HG03558 (cell line): ENCODE measurements around the gene TUBG1.
A peak's percentile ranks its signal among the peaks of the same experiment; 100 is the strongest.
"Not testable (repeated sequence)": the region's sequence is repeated elsewhere in the genome, so short reads cannot be mapped to it uniquely, and the experiment has no call there.

Source experiments
- ATAC-seq: cut with Tn5 transposase; IDR thresholded peaks from one replicate; pipeline ENCODE4 v1.9.1; 2021; ENCODE audit warnings: moderate number of reproducible peaks; ENCODE audit not compliant: unreplicated experiment; ENCODE audit errors: extremely low read depth

The TUBG1 gene

DNA sequence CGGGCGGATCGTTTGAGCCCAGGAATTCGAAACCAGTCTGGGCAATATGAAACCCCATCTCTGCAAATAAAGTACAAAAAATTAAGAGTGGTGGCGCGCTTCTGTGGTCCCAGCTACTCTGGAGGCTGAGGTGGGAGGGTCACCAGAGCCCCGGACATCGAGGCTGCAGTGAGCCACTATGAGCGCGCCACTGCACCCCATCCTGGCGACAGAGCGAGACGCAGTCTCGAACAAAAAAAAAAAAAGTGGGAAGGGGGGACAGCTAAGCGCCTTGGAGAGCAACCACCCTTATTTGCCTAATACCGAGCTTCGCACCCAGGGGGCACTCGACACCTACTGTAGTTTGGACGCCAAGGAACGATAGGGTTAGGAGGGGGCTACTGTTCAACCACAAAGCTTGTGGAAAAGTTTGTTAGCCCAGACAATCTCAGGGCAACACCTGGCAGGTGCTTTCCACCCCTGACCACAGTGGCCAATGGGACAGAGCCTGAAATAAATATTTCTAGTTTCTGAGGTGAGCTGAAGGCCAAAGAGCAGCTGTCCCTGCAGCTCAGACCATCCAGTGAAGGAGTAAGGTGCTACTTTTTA lies 31.1 kb upstream of the TUBG1 start:
- no peak for ATAC-seq

DNA sequence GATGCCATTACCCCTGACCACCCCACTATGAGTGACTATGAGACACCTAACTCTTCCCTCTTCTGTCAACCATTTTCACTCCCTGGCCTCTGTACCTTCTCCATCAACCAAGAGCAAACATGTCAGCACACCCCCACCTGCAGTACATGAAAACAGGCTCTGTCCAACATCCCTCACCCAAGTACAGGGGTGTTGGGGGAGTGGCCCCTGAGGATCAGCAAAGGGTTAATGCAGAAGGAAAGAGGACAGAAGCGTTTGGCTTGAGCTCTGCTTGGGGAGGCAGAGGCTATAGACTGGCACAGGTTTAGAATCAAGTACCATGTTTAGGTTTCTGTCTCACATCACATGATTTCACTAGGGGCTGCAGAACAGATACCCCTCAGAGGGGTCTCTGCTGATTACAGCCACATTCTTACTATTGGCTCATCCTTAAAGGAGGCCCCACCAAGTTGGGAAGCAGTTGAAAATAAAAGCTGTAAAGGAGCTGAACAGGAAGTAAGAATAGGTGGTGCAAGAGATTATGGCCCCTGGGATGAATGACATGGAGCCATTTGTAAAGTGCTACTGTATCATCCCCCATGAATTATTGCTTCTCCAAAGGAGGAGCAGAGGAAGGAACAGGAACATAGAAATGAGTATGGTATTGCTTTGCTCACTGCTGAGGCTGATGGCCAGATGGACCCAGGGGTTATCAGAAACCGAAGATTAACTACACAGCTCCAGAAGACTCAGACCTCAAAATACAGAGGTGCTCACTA lies 29.5 kb upstream of the TUBG1 start:
- no peak for ATAC-seq

DNA sequence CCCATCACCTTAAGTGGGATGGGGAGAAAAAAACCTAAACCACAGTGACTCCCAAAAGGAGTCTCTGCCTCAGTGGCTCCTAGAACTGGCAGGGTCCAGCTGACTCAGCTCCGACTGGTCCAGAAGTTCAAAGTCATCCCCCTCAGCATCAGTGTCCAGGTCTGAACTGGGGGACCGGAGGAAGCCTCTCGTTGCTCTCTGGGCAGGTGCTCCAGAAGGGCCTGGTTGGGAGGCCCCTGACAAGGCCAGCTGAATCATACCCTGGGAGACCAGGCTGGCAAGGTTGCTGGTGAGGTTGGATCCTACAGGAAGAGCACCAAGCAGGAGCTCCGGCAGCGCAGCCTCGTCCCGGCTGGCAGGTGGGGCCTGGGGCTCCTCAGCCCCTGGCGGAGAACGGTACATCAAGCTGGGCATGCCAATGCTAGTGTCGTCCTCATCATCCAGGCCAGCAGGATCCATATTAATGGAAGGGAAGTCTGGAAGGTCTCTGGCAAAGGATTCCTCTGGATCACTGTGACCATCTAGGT lies 27.7 kb upstream of the TUBG1 start:
- no peak for ATAC-seq

DNA sequence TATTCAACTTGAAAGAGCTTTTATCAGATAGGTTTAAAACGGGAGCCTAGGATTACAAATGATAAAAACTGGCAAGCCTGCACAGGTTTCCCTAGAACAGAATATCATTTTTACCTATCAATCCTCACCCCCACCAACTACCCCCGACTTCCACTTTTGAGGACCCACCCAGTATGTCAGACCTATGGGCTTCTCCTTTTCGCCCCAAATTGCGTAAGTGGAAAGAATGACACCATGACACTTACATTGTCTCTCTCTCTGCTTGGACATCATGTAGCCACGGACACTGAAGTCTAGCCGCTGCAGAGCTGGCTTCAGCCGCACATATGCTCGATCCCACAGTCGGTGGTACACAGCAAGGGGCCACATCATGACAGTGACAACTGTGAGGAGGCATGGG lies 24.6 kb upstream of the TUBG1 start:
- no peak for ATAC-seq

DNA sequence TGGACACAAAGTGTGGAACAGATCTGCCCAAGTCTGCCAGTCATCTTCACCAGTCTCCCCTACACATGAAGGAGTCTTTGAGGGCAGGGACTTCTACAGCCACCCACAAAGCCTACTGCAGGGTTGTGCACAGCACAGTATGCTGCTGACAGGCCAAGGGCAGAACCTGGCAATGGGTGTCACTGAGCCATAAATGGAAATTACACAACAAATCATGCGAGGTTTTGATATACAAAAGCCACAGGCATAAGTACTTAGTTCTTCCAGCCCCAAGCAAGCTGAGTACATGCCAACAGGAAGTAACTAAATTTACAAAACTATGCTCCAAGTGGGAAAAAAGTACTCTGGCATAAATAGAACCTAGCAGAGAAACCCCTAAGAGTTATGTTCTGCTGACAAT lies 24.1 kb upstream of the TUBG1 start:
- ATAC-seq: no peak

DNA sequence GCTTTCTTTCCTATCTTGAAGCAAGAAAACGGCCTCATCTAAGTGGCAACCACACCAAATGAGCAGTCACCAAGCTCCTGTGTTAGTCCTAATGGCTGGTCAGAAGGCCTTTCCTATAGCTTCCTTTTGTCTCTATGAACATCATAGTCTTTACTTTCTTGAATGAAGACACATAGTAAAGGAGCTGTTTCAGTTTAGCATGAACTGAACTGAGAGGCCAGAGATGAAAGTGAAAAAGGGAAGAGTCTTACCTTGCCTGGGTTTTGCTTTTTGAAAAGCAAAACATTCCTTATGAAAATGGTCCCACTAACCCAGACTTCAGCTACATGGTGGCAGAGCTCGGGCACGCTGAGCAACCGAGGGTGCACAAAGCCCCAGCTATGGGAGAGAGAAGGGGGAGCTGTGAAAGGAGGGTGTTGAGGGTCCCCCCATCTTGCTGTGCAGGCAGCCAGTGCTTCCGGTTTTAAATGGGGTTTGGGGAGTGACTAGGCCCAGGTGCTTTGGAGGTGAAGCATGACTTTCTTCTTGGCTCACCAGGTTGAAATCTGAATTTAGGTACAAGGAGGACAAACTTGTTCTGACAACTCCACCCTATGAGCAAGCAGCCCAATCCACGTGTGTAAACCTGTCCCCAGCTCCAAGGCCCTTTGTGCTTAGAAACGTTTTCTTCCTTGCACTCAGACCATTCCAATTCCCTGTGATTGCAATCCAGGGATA lies 22.8 kb upstream of the TUBG1 start:
- ATAC-seq: no peak

DNA sequence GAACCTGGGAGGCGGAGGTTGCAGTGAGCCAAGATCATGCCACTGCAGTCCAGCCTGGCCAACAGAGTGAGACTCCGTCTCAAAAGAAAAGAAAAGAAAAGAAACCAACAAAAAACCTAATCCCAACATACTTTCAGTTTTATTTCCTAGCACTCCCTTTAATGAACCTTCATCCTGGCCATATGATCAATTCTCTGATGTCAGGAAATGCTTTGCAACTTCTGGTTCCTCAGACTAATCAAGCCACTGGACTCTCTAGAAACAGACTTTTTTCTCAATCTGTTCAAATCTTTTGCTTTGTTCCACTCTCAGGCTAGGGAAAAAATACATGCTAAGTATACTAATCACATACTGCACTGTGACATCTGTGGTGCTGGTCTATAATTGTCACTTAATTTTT lies 18.6 kb upstream of the TUBG1 start:
- no peak for ATAC-seq

DNA sequence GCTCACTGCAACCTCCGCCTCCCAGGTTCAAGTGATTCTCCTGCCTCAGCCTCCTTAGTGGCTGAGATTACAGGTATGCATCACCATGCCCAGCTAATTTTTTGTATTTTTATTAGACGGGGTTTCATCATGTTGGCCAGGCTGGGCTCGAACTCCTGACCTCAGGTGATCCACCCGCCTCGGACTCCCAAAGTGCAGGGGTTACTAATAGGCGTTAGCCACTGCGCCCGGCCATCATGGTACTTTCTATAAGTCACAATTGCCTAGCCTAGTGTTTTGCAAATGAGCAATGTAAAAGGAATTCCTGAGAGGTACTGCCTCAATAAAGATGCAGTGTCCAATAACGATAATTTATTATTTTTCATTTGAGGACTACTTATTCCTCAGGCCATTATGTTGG lies 18.1 kb upstream of the TUBG1 start:
- no peak for ATAC-seq

DNA sequence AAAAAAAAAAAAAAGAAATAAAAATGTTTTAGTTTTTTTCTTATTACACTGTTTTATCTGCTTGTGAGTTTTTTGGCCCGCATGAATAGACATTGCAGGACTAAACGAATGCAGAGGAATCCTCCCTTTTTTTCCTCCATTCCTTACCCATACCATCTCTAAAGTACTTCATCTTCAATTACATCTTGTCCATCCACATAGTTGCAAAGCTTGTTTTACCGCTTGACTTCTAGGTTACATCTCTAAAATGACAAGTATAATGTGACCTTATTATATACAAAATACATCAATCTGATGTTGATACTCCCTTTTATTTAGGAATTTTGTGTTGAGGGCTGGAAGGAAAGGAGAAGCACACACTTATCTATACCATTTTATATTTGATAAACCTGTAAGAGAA lies 13.1 kb upstream of the TUBG1 start:
- no peak for ATAC-seq

DNA sequence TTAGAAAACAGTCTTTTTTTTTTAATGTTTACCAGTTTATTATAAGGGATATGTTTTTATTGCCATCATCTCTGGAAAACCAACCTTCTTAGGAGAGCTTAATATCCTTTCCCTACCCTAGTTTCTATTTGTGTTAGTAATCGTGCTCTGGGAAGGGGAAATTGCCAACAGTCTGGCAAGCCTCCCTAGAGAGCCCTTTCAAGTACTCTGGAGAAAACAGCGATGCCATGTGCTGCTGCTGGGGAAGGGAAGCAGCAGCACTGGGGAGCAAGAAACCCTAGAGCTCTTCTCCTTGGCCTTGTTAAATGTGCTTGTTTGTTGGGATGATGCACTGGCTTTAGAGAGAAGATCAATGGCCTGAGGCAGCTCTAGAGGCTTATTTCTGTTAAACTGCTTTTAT lies 10.6 kb upstream of the TUBG1 start:
- ATAC-seq: no peak

DNA sequence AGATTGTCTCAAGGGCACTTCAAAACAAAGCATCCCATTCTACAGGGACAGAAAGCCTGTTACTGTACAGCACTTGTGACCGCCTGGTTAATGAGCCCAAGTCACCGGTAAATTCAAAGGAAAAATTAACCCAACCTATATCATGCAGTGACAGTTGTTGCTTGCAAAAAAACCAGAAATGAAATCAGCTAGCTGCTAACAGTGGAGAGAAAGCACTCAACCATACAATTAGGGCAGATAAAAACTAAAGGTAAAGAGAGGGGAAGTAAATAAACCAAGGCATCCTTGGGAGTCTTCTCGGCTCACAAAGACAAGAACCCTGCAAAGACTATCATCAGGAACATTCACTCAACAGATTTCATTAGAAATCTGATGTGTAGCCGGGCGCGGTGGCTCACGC lies 6.2 kb upstream of the TUBG1 start:
- ATAC-seq: no peak

DNA sequence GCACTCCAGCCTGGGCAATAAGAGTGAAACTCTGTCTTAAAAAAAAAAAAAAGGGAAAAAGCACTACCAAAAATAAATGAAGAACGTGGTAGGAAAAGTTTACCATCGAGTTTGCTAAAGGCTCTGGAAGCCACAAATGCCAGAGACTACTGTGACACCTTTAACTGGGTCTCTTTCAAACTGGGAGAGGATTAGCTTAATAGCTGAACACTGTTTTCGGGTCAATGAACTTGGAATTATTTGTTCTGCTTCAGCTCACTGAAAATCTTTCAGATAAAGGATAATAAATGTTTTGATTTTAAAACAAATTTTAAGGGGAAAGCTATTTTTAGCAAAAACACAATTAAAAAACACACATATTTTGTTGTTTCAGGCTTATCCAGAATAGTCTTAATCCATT lies 1.7 kb upstream of the TUBG1 start:
- no peak for ATAC-seq

DNA sequence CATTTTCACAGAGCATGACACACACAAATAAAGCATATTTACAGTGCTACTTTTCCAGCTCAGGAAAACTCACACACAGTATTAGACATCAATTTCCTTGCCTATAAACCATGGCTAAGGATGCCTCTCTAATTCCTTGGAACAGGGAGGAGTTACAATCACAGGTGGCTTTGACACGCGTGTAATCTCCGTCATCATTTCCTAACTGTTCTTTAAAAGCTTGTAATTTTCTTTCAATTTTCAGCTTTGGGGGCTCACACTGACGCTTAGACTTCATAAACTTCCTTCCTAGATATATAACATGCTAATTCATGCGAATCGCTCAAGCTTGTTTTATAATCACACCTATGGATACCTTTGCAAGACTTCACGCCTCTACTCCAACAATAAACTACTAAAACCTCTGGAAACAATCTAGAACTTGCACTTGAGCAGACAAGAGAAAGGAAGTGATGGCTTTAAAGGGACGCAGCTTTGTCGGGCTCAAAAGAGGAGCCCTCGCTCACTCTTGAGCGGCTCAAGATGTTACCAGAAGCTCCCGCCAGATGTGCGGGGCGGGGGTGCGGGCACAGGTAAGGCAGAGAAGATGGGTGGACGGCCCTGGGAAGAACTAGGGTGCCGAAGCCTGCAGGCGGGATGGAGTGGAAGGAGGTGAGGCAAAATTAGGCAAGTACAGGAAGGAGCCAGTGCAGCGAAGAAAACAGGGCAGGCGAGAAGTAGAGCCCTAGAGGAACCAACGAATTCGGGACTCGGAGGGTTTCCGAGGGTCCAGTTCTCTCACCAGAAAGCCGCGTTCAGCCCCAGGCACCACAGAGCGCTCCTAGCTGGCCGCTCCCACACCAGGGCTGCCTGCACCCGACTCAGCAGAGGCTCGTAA lies 940 bp upstream of the TUBG1 start:
- no peak for ATAC-seq

DNA sequence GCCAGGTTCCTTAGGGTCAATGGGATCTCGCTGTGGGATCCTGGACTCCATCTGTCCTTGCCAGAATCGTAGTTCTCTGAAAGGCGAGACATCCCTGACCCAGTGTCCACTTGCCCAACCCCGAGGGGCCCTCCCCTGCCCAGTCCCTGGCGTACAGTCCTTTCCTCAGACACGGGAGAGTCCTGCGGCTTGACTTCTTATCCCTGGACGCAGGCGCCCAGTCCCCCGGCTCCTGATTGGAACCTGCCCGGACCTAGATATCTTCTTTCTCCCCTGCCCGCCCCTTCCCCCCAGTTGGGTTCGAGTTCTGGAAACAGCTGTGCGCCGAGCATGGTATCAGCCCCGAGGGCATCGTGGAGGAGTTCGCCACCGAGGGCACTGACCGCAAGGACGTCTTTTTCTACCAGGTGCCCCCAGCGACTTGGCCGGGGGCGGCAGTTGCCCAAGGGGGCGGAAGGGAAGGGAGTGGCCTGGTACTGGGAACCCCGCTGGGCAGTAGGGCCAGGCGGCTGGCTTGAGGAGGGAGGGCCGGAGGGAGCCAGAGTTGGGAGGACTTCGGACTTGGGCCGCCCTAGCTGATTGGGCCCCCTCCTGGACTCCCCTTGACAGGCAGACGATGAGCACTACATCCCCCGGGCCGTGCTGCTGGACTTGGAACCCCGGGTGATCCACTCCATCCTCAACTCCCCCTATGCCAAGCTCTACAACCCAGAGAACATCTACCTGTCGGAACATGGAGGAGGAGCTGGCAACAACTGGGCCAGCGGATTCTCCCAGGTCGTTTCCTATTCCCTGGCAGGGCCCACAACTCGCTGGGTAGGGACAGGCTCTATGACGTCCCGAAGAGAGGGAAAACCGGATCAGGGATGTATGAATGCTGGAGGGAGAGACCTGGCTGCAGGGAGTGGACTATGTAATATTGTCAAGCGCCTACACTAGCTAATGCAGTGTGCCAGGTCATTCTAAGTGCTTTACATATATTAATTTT lies 625 bp downstream of the TUBG1 start:
- ATAC-seq: not testable (repeated sequence)

DNA sequence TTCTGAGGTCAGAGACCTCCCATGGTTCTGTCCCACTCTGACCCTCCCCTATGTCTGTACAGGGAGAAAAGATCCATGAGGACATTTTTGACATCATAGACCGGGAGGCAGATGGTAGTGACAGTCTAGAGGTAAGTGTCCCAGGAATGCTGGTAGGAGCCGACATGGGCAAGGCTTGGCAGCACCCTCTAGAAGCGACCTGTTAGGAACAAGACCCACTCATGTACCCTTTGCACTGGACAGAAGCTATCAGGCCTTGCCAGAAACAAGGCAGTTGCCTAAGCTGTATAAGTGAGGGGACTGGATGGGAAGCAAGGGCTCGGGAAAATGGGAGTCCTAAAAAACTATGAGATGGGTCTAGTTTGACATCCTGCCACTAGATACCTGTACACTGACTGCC lies 2.5 kb downstream of the TUBG1 start:
- no peak for ATAC-seq

DNA sequence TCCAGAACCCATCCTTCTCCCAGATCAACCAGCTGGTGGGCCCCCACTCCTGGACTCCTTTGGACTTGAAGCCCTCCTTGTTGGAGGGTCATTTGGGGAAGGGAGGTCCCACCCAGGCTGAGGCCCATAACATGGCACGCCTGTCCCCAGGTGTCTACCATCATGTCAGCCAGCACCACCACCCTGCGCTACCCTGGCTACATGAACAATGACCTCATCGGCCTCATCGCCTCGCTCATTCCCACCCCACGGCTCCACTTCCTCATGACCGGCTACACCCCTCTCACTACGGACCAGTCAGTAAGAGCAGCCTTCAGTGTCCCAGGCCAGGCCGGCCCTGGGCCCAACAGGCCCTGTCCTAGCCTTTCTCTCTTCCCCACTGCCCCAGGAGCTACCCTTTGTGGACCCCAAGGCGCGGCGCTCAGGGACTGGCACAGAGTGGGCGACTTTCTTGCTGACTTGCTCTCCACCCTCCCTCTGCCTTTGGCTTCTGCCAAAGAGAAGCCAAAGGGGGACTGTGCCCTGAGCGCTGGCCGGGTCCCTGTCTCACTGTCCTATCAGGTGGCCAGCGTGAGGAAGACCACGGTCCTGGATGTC lies 4.3 kb downstream of the TUBG1 start:
- no peak for ATAC-seq

DNA sequence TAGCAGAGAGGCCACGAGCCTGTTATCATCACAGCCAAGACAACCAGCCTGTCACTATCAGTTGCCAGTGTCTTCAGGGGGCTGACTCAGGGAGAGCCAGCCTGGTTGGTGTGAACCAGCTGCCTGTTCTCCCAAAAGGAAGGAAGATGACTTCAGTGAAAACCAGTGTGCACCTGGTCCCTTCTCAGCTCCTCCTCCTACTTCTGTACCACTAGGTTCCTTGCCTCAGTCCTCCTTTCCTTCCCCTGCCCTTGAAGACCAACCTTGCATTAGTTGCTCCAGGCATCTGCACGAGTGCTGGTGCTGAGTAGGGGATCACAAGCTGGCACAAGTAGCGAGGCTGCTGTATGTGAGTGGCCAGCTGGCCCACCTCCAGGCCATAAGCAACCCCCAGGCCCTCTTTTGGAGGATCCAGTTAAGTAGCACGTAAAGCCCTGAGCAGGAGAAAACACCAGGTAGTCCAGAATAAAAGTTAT lies 8.5 kb downstream of the TUBG1 start:
- ATAC-seq: no peak

DNA sequence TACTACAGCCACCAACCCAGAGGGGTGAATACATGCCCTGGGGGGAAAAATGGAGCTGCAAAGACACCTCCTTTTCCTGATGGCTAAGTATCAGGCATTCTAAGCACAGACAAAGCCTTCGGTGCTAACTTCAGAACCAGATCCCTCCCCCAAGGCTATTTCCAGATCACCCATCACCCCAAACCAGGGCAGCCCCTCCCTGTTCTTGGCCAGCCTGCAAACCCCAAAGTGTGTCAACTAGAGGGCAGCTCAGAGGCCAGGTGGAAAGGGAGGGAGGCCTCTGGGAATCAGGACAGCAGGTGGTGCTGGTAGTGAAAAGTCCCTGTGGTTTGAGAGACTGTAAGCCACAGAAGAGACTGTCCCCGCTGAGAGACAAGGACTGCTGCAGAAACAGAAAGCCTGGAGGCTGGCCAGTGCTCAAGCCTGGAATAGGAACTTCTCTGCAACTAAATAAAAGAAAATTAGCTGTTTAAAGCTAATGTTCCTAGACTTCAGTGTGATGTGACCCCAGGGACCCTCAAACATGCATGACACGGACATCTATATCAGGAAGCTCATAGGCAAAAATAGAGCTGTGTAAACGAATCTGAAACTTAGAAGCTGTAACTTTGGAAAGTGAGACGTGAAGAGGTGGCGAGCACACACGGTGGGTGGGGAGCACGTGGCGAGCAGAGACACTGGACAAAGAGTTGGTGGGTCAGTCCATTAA lies 9.1 kb downstream of the TUBG1 start:
- peak; percentile 52 for ATAC-seq
